ENCODE data around the gene UGT8. TPM values are rescaled to one million over a fixed set of nuclear protein-coding genes. Genes with fewer than 3 reads are reported as not detected.

UGT8 gene
- total RNA-seq, 2 experiments from 2014 or later = 0.11 TPM; not detected in 1

DNA sequence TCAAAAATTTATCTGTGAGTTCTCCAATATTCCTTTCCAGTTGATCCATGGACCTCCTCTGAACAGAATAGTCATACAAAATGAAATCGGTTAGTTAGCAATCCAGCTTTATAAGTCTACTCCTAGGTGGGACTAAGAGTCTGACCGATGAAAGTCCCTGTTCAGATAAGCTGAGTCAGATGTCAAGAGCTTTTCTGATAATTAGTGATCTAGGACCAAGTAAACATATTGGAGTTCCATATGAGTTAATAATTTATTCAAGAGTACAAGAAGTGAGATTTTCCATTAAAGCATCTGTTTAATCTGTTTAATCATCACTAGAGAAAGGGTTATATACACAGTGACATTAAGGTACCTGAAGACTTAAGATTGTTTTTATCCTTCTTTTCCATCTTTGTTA lies 74.7 kb downstream of the UGT8 start:
- ChIA-PET POLR2A (no interaction called here), CTCF (no interaction called here)
- no peak overlapping the region for H3K27ac ChIP-seq (ENCODE audit: low read depth in 1 of 2, low read length in 2 of 2)
- DNase-seq = no peak
- intact Hi-C loops (cut with DNase I, micrococcal nuclease) = no loop called here
- no peaks in the 10 kb centered on the region for H3K9me3 Mint-ChIP-seq
- no peaks in the 10 kb centered on the region for H3K4me1 Mint-ChIP-seq (ENCODE audit: low read depth)
- no peak overlapping the region for H3K27ac Mint-ChIP-seq
- no peaks in the 10 kb centered on the region for H3K4me1 ChIP-seq (ENCODE audit: insufficient read depth, low read length)
- no peaks in the 10 kb centered on the region for H3K27me3 Mint-ChIP-seq
- H3K9me3 ChIP-seq (ENCODE audit: control insufficient read depth in 1 of 2, insufficient read depth in 1 of 2, low read length in 2 of 2) = no peaks in the 10 kb centered on the region
- H3K36me3 ChIP-seq (ENCODE audit: insufficient read depth, low read length) = no peaks in the 10 kb centered on the region
- H3K27me3 ChIP-seq (ENCODE audit: control insufficient read depth in 1 of 2, insufficient read depth in 2 of 2, low read length in 2 of 2) = no peaks in the 10 kb centered on the region
- no peak overlapping the region for H3K4me3 Mint-ChIP-seq
- TF ChIP-seq, protein P1, sequence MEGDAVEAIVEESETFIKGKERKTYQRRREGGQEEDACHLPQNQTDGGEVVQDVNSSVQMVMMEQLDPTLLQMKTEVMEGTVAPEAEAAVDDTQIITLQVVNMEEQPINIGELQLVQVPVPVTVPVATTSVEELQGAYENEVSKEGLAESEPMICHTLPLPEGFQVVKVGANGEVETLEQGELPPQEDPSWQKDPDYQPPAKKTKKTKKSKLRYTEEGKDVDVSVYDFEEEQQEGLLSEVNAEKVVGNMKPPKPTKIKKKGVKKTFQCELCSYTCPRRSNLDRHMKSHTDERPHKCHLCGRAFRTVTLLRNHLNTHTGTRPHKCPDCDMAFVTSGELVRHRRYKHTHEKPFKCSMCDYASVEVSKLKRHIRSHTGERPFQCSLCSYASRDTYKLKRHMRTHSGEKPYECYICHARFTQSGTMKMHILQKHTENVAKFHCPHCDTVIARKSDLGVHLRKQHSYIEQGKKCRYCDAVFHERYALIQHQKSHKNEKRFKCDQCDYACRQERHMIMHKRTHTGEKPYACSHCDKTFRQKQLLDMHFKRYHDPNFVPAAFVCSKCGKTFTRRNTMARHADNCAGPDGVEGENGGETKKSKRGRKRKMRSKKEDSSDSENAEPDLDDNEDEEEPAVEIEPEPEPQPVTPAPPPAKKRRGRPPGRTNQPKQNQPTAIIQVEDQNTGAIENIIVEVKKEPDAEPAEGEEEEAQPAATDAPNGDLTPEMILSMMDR (IDR thresholded peaks at IDR 0.05) = no peak
- no peaks in the 10 kb centered on the region for H3K36me3 Mint-ChIP-seq (ENCODE audit: low read depth)
- ATAC-seq (ENCODE audit: poor library complexity) = no peak
- no peak overlapping the region for H3K4me3 ChIP-seq (ENCODE audit: low read length)

DNA sequence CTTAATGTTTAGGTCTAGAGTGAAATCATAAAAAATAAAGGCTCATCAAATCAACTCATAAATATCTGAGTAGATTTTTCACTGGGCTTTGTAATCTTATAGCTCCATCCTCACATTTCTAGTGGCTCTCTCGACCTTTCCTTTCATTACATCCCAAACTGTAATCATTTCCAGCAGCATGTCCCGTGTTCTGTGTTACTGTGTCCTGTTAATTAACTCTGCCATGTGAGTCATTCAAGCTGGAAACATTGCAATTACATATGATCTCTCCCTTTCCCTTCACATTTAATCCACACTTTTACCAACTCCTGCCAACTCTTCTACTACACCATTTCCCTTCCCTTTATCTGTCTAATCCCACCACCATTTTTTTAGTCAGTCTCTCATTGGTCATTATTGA lies 75.5 kb downstream of the UGT8 start:
- TF ChIP-seq, protein P1 (IDR thresholded peaks at IDR 0.05) = no peak
- H3K4me1 Mint-ChIP-seq (ENCODE audit: low read depth) = no peaks in the 10 kb centered on the region
- ChIA-PET CTCF (no interaction called here), POLR2A (no interaction called here)
- Histone ChIP-seq H3K27me3 (ENCODE audit: control insufficient read depth in 1 of 2, insufficient read depth in 2 of 2, low read length in 2 of 2) (no peaks in the 10 kb centered on the region), H3K36me3 (ENCODE audit: insufficient read depth, low read length) (no peaks in the 10 kb centered on the region), H3K27ac (ENCODE audit: low read depth in 1 of 2, low read length in 2 of 2) (no peak overlapping the region), H3K4me1 (ENCODE audit: insufficient read depth, low read length) (no peaks in the 10 kb centered on the region), H3K9me3 (ENCODE audit: control insufficient read depth in 1 of 2, insufficient read depth in 1 of 2, low read length in 2 of 2) (no peaks in the 10 kb centered on the region), H3K4me3 (ENCODE audit: low read length) (no peak overlapping the region)
- no peak overlapping the region for H3K4me3 Mint-ChIP-seq
- H3K27ac Mint-ChIP-seq = no peak overlapping the region
- H3K36me3 Mint-ChIP-seq (ENCODE audit: low read depth) = no peaks in the 10 kb centered on the region
- ATAC-seq (ENCODE audit: poor library complexity) = no peak
- H3K9me3 Mint-ChIP-seq = no peaks in the 10 kb centered on the region
- no peak for DNase-seq
- H3K27me3 Mint-ChIP-seq = no peaks in the 10 kb centered on the region
- intact Hi-C loops (cut with DNase I, micrococcal nuclease) = no loop called here

DNA sequence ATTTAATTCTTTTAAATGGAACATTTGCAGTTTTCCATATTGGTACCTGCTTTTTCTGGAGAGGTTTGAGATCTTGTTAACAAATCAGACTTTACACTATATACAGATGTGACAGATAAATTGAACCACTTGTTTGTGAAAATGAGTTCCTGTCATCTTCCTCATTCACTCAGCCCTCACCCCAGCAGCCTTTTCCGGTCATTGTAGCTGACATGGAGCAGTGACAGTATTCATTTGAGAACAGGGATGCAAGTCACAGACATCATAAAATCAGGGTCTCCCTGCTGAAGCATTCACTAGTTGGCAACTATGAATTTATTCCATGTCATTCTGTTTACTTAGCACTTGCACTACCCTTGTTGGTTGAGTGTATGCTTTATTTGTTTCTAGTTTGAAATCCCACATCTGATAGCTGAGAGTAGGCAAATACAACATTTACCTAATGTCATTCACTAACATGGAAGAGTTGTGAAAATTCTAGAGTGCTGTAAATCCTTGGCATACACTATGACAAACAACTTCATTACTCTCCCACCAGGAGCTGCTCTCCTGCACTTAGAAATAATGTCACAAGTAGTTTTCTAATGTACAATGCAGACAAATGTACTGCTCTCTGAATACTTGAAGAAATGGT lies 78.9 kb downstream of the UGT8 start:
- no peak for DNase-seq
- CTCF ChIA-PET = no interaction called here
- H3K9me3 ChIP-seq (ENCODE audit: control insufficient read depth in 1 of 2, insufficient read depth in 1 of 2, low read length in 2 of 2) = no peaks in the 10 kb centered on the region
- H3K27me3 Mint-ChIP-seq = peaks cover 13% of the 10 kb centered on the region
- H3K27ac Mint-ChIP-seq = no peak overlapping the region
- H3K36me3 ChIP-seq (ENCODE audit: insufficient read depth, low read length) = no peaks in the 10 kb centered on the region
- POLR2A ChIA-PET = no interaction called here
- H3K4me1 ChIP-seq (ENCODE audit: insufficient read depth, low read length) = no peaks in the 10 kb centered on the region
- H3K4me3 ChIP-seq (ENCODE audit: low read length) = no peak overlapping the region
- H3K9me3 Mint-ChIP-seq = no peaks in the 10 kb centered on the region
- H3K27ac ChIP-seq (ENCODE audit: low read depth in 1 of 2, low read length in 2 of 2) = no peak overlapping the region
- no peaks in the 10 kb centered on the region for H3K27me3 ChIP-seq (ENCODE audit: control insufficient read depth in 1 of 2, insufficient read depth in 2 of 2, low read length in 2 of 2)
- no peak overlapping the region for H3K4me3 Mint-ChIP-seq
- TF ChIP-seq, protein P1 (IDR thresholded peaks at IDR 0.05) = no peak
- ATAC-seq (ENCODE audit: poor library complexity) = no peak
- H3K36me3 Mint-ChIP-seq (ENCODE audit: low read depth) = no peaks in the 10 kb centered on the region
- intact Hi-C loops (cut with DNase I, micrococcal nuclease) = no loop called here
- no peaks in the 10 kb centered on the region for H3K4me1 Mint-ChIP-seq (ENCODE audit: low read depth)
